Activated T-helper 1 cell treated with anti-CD3 and anti-CD28 coated beads, Interleukin-12 subunit alpha, Interleukin-12 subunit beta, Interleukin-2, Interleukin-4 antibody, amounts not matched to agents 30 ng/mL and 10 ng/mL and 1 ng/mL, durations not matched to agents 14 hours and 24 hours and 36 hours (primary cell): ENCODE measurements around the gene P2RX4. TPM values are rescaled to one million over a fixed set of nuclear protein-coding genes. Genes with fewer than 3 reads are reported as not detected.
A peak's percentile ranks its signal among the peaks of the same experiment; 100 is the strongest.

Experiments
- DNase-seq: peaks from one replicate; pipeline ENCODE4 v3.0.0; 2021; ENCODE audit warnings: low spot score
- H3K27ac Mint-ChIP-seq: one replicate; pipeline ENCODE4 v1.8.0; 2021; ENCODE audit warnings: mild to moderate bottlenecking, mixed read lengths
- H3K27me3 Mint-ChIP-seq: one replicate; pipeline ENCODE4 v1.8.0; 2022; ENCODE audit warnings: mild to moderate bottlenecking, moderate library complexity, mixed read lengths; ENCODE audit not compliant: insufficient read depth
- H3K36me3 Mint-ChIP-seq: one replicate; pipeline ENCODE4 v1.8.0; 2021; ENCODE audit warnings: low read depth, mixed read lengths
- H3K4me1 Mint-ChIP-seq: one replicate; pipeline ENCODE4 v1.8.0; 2021; ENCODE audit warnings: low read depth, mixed read lengths
- H3K4me3 Mint-ChIP-seq: one replicate; pipeline ENCODE4 v1.8.0; 2021; ENCODE audit warnings: mild to moderate bottlenecking, moderate library complexity, mixed read lengths
- H3K9me3 Mint-ChIP-seq: one replicate; pipeline ENCODE4 v1.8.0; 2021; ENCODE audit warnings: mixed read lengths
- intact Hi-C: fragments of 100-400 bp; cut with micrococcal nuclease; formaldehyde crosslinking; loops from one replicate; pipeline ENCODE4 v1.15.1; 2024
- total RNA-seq: library from RNA; stranded (reverse); gene quantifications from 2 replicates; pipeline ENCODE4 v1.2.3, GENCODE V29; 2022

The P2RX4 gene
- total RNA-seq, 1 donor from 2014 or later: 22.8 TPM

GRCh38 chr12:121176826-121177529 lies 33.0 kb upstream of the P2RX4 start:
- intact Hi-C loops: no loop called here

GRCh38 chr12:121181181-121181580 lies 28.7 kb upstream of the P2RX4 start:
- H3K36me3 Mint-ChIP-seq: peaks cover 17% of the 10 kb centered on the region
- H3K9me3 Mint-ChIP-seq: no peaks in the 10 kb centered on the region
- no peaks in the 10 kb centered on the region for H3K27me3 Mint-ChIP-seq
- intact Hi-C loops: loop anchor here (5.0 kb wide), 1 partner anchor 34 kb away; no protein-coding TSS in a partner anchor
- H3K27ac Mint-ChIP-seq: no peak overlapping the region
- no peak for DNase-seq
- peaks cover 5% of the 10 kb centered on the region for H3K4me1 Mint-ChIP-seq
- no peak overlapping the region for H3K4me3 Mint-ChIP-seq

More at GRCh38 chr12:121176826-121177529, 33.0 kb upstream of the P2RX4 start:
- Mint-ChIP-seq H3K36me3 (peaks cover 17% of the 10 kb centered on the region), H3K4me1 (peaks cover under 1% of the 10 kb centered on the region), H3K27me3 (no peaks in the 10 kb centered on the region), H3K9me3 (no peaks in the 10 kb centered on the region), H3K4me3 (no peak overlapping the region), H3K27ac (no peak overlapping the region)
- no peak for DNase-seq

DNA sequence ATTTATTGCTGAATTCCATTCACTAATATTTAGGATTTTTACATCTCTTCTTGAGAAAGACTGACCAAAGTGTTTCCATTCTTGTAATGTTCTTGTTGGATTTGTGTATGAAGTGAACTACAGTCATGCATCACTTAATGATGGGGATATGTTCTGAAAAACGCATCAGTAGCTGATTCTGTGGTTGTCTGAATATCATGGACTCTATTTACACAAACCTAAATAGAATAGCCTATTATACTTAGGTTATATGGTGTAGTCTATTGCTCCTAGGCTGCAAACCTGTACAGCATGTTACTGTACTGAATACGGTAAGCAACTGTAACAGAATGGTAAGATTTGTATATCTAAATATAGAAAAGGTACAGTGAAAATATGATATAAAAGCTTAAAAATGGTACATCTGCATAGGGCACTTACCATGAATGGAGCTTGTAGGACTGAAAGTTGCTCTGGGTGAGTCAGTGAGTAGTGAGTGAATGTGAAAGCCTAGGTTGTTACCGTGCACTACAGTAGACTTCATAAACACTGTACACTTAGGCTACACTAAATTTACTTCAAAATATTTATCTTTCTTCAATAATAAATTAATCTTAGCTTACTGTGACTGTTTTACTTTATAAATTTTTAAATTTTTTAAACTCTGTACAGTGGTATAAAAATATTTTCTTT lies 27.6 kb upstream of the P2RX4 start:
- H3K9me3 Mint-ChIP-seq: no peaks in the 10 kb centered on the region
- intact Hi-C loops: loop anchor here (1.0 to 5.0 kb wide), 2 partner anchors 35 to 53 kb away; no protein-coding TSS in a partner anchor
- no peak for DNase-seq
- no peaks in the 10 kb centered on the region for H3K27me3 Mint-ChIP-seq
- H3K4me3 Mint-ChIP-seq: no peak overlapping the region
- peak overlapping the region; percentile 44 for H3K27ac Mint-ChIP-seq
- peaks cover 5% of the 10 kb centered on the region for H3K4me1 Mint-ChIP-seq
- H3K36me3 Mint-ChIP-seq: peaks cover 13% of the 10 kb centered on the region

DNA sequence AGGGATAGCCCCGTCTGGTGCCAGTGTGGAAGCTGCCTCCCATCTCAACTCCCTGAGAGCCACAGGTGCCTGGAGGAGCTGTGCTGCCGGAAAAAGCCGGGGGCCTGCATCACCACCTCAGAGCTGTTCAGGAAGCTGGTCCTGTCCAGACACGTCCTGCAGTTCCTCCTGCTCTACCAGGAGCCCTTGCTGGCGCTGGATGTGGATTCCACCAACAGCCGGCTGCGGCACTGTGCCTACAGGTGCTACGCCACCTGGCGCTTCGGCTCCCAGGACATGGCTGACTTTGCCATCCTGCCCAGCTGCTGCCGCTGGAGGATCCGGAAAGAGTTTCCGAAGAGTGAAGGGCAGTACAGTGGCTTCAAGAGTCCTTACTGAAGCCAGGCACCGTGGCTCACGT lies 25.5 kb upstream of the P2RX4 start:
- Mint-ChIP-seq H3K4me3 (no peak overlapping the region), H3K9me3 (no peaks in the 10 kb centered on the region), H3K27me3 (no peaks in the 10 kb centered on the region), H3K36me3 (peaks cover 15% of the 10 kb centered on the region), H3K27ac (no peak overlapping the region), H3K4me1 (peaks cover 5% of the 10 kb centered on the region)
- no peak for DNase-seq
- intact Hi-C loops: loop anchor here (5.0 kb wide), 1 partner anchor 37 kb away; no protein-coding TSS in a partner anchor

GRCh38 chr12:121184984-121185889 lies 24.7 kb upstream of the P2RX4 start:
- DNase-seq: no peak
- intact Hi-C loops: loop anchor here (5.0 kb wide), 1 partner anchor 38 kb away; no protein-coding TSS in a partner anchor
- no peak overlapping the region for H3K27ac Mint-ChIP-seq

DNA sequence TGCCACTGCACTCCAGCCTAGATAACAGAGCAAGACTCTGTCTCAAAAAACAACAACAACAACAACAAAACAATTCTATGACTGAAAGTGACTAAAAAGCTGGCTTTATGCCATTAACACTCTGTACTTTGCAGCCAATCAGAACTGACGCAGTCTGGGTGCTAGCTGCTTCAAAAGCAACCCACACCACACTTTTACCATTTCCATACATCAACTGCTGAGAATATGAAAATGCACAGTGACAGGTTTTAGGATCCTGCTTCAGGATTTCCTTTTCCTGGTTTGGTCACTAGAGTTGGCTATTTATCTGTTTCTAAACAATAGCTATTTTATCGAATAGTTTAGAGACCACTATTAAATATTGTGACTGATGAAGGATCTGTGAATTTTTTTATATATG lies 23.1 kb upstream of the P2RX4 start:
- no peak for DNase-seq
- intact Hi-C loops: no loop called here
- Mint-ChIP-seq H3K4me1 (peaks cover 10% of the 10 kb centered on the region), H3K27me3 (peaks cover 2% of the 10 kb centered on the region), H3K4me3 (no peak overlapping the region), H3K27ac (no peak overlapping the region), H3K36me3 (peaks cover 10% of the 10 kb centered on the region), H3K9me3 (peaks cover 4% of the 10 kb centered on the region)

More at GRCh38 chr12:121184984-121185889, 24.7 kb upstream of the P2RX4 start:
- no peaks in the 10 kb centered on the region for H3K9me3 Mint-ChIP-seq
- H3K4me1 Mint-ChIP-seq: peaks cover 5% of the 10 kb centered on the region
- no peak overlapping the region for H3K4me3 Mint-ChIP-seq
- H3K36me3 Mint-ChIP-seq: peaks cover 12% of the 10 kb centered on the region
- H3K27me3 Mint-ChIP-seq: no peaks in the 10 kb centered on the region

GRCh38 chr12:121187501-121187900 lies 22.4 kb upstream of the P2RX4 start:
- Mint-ChIP-seq H3K4me1 (peaks cover 5% of the 10 kb centered on the region), H3K36me3 (peaks cover 4% of the 10 kb centered on the region), H3K9me3 (peaks cover 4% of the 10 kb centered on the region), H3K4me3 (no peak overlapping the region), H3K27ac (no peak overlapping the region), H3K27me3 (peaks cover 4% of the 10 kb centered on the region)
- intact Hi-C loops: no loop called here
- no peak for DNase-seq

DNA sequence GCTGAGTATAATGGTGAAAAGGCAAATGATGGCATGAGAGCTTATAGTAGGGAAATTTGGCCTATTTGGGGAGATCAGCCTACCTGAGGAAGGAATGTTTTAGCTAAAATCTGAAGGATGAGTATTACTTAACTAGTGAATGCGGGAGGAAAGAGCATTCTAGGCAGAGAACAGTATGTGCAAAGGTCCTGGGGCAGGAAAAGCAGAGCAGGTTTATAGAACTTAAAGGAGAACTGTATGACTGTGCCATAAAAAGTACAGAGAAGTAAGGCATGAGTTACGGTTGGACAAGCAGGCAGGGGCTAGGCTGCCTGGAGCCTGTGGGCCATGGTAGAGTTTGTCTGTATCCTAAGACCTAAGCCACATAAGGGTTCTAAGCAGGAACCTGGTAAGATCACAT lies 21.7 kb upstream of the P2RX4 start:
- DNase-seq: no peak
- no peak overlapping the region for H3K4me3 Mint-ChIP-seq
- H3K27me3 Mint-ChIP-seq: peaks cover 4% of the 10 kb centered on the region
- H3K27ac Mint-ChIP-seq: no peak overlapping the region
- H3K36me3 Mint-ChIP-seq: peaks cover 4% of the 10 kb centered on the region
- H3K4me1 Mint-ChIP-seq: peaks cover 9% of the 10 kb centered on the region
- peaks cover 4% of the 10 kb centered on the region for H3K9me3 Mint-ChIP-seq
- intact Hi-C loops: no loop called here

GRCh38 chr12:121189131-121189530 lies 20.8 kb upstream of the P2RX4 start:
- Mint-ChIP-seq H3K4me1 (peaks cover 12% of the 10 kb centered on the region), H3K9me3 (peaks cover 4% of the 10 kb centered on the region), H3K36me3 (peaks cover 4% of the 10 kb centered on the region), H3K4me3 (no peak overlapping the region), H3K27me3 (peaks cover 4% of the 10 kb centered on the region), H3K27ac (no peak overlapping the region)
- DNase-seq: no peak
- intact Hi-C loops: no loop called here

GRCh38 chr12:121189619-121190155 lies 20.2 kb upstream of the P2RX4 start:
- no peak for DNase-seq
- peaks cover 4% of the 10 kb centered on the region for H3K9me3 Mint-ChIP-seq
- H3K36me3 Mint-ChIP-seq: peaks cover 4% of the 10 kb centered on the region
- peaks cover 4% of the 10 kb centered on the region for H3K27me3 Mint-ChIP-seq
- H3K27ac Mint-ChIP-seq: no peak overlapping the region
- H3K4me1 Mint-ChIP-seq: peaks cover 12% of the 10 kb centered on the region
- intact Hi-C loops: no loop called here
- H3K4me3 Mint-ChIP-seq: no peak overlapping the region

GRCh38 chr12:121190523-121191031 lies 19.4 kb upstream of the P2RX4 start:
- Mint-ChIP-seq H3K36me3 (peaks cover 4% of the 10 kb centered on the region), H3K4me1 (peaks cover 12% of the 10 kb centered on the region), H3K27me3 (peaks cover 4% of the 10 kb centered on the region), H3K4me3 (no peak overlapping the region), H3K27ac (no peak overlapping the region), H3K9me3 (peaks cover 4% of the 10 kb centered on the region)
- intact Hi-C loops: no loop called here
- DNase-seq: no peak

DNA sequence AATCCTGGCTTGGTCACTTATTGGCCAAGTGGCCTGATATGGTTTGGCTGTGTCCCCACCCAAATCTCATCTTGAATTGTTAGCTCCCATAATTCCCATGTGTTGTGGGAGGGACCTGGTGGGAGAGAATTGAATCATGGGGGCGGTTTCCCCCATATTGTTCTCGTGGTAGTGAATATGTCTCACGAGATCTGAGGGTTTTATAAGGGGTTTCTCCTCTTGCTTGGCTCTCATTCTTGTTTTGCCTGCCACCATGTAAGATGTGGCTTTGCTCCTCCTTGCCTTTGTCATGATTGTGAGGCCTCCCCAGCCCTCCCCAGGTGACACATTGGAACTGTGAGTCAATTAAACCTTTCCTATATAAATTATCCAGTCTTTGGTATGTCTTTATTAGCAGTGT lies 18.8 kb upstream of the P2RX4 start:
- Mint-ChIP-seq H3K36me3 (peaks cover 4% of the 10 kb centered on the region), H3K27ac (no peak overlapping the region), H3K27me3 (peaks cover 4% of the 10 kb centered on the region), H3K4me1 (peaks cover 12% of the 10 kb centered on the region), H3K9me3 (peaks cover 4% of the 10 kb centered on the region), H3K4me3 (no peak overlapping the region)
- intact Hi-C loops: no loop called here
- DNase-seq: no peak
